Measurements from ENCODE around the gene POT1. TPM values are rescaled to one million over a fixed set of nuclear protein-coding genes. Genes with fewer than 3 reads are reported as not detected.

Gene POT1
- total and polyA plus RNA-seq, 12 donors, result 5.1 to 24.7 (median 15.5) TPM

- peak in 4 of 8 donors; percentile 50 to 69 (median 57) for ATAC-seq
- WGBS, 2 donors, result 64 to 72% methylated on average over 4 of the region's 4 CpGs
These were observed 12.8 kb upstream of the POT1 start for GRCh38 chr7:124942399-124942798.

DNA sequence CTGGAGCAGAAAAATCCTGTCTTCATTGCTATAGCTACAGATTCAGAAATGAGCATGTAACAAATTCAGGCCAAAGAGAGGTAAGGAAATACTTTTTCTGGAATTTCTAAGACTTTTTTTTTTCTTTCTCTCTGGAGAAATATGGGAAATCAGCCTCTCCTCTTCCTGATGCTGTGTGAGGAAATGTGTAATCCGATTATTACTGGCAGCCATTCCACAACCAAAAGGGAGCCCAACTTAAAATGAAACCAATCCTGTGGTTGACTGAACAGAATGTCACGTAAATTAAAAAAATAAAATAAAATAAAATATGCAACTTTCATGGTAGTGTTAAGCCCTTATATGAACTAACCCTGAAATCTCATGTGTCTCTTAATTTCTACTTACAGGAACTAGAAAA, 10.7 kb upstream of the POT1 start:
- Histone ChIP-seq H3K27ac (peak overlapping the region in 4 of 10 donors; percentile 3 to 57 (median 42)), H3K4me1 (no peaks in the 10 kb centered on the region), H3K27me3 (no peaks in the 10 kb centered on the region), H3K4me3 (no peak overlapping the region), H3K36me3 (no peaks in the 10 kb centered on the region), H3K9me3 (no peaks in the 10 kb centered on the region)
- ATAC-seq (no peak), DNase-seq (no peak)
- intact Hi-C loops (cut with DNase I), result no loop called here
- TF ChIP-seq, protein P1, sequence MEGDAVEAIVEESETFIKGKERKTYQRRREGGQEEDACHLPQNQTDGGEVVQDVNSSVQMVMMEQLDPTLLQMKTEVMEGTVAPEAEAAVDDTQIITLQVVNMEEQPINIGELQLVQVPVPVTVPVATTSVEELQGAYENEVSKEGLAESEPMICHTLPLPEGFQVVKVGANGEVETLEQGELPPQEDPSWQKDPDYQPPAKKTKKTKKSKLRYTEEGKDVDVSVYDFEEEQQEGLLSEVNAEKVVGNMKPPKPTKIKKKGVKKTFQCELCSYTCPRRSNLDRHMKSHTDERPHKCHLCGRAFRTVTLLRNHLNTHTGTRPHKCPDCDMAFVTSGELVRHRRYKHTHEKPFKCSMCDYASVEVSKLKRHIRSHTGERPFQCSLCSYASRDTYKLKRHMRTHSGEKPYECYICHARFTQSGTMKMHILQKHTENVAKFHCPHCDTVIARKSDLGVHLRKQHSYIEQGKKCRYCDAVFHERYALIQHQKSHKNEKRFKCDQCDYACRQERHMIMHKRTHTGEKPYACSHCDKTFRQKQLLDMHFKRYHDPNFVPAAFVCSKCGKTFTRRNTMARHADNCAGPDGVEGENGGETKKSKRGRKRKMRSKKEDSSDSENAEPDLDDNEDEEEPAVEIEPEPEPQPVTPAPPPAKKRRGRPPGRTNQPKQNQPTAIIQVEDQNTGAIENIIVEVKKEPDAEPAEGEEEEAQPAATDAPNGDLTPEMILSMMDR (IDR thresholded peaks at IDR 0.05), result no peak
- 58 to 66% methylated on average over 2 of the region's 2 CpGs for WGBS, 2 donors

More at GRCh38 chr7:124942399-124942798, 12.8 kb upstream of the POT1 start:
- intact Hi-C loops (cut with DNase I), result no loop called here
- no peak overlapping the region for H3K27ac ChIP-seq
- no peaks in the 10 kb centered on the region for H3K36me3 ChIP-seq
- TF ChIP-seq, protein P1 (IDR thresholded peaks at IDR 0.05), result no peak
- no peaks in the 10 kb centered on the region for H3K9me3 ChIP-seq
- H3K4me1 ChIP-seq, result no peaks in the 10 kb centered on the region
- H3K4me3 ChIP-seq, result no peak overlapping the region
- peak in 1 of 2 donors; percentile 6 for DNase-seq
- H3K27me3 ChIP-seq, result no peaks in the 10 kb centered on the region

GRCh38 chr7:124938128-124938527, 8.5 kb upstream of the POT1 start:
- TF ChIP-seq, protein P1 (IDR thresholded peaks at IDR 0.05), result no peak

GRCh38 chr7:124937076-124937475, 7.5 kb upstream of the POT1 start:
- H3K4me1 ChIP-seq, result no peaks in the 10 kb centered on the region
- H3K27ac ChIP-seq, result no peak overlapping the region
- TF ChIP-seq, protein P1 (IDR thresholded peaks at IDR 0.05), result no peak
- DNase-seq (no peak), ATAC-seq (no peak)
- H3K36me3 ChIP-seq, result no peaks in the 10 kb centered on the region
- H3K4me3 ChIP-seq, result no peak overlapping the region
- H3K27me3 ChIP-seq, result no peaks in the 10 kb centered on the region
- WGBS, 2 donors, result 95 to 100% methylated on average over 1 of the region's 1 CpG
- intact Hi-C loops (cut with DNase I), result no loop called here
- no peaks in the 10 kb centered on the region for H3K9me3 ChIP-seq

More at GRCh38 chr7:124938128-124938527, 8.5 kb upstream of the POT1 start:
- no peaks in the 10 kb centered on the region for H3K36me3 ChIP-seq
- no peaks in the 10 kb centered on the region for H3K4me1 ChIP-seq
- 91% methylated on average over 2 of the region's 2 CpGs for WGBS, 2 donors
- no peak for ATAC-seq
- no peaks in the 10 kb centered on the region for H3K9me3 ChIP-seq
- intact Hi-C loops (cut with DNase I), result no loop called here
- no peak for DNase-seq
- no peaks in the 10 kb centered on the region for H3K27me3 ChIP-seq
- no peak overlapping the region for H3K27ac ChIP-seq
- H3K4me3 ChIP-seq, result no peak overlapping the region
